ENCODE measurements around the gene EVA1B.

The EVA1B gene

DNA sequence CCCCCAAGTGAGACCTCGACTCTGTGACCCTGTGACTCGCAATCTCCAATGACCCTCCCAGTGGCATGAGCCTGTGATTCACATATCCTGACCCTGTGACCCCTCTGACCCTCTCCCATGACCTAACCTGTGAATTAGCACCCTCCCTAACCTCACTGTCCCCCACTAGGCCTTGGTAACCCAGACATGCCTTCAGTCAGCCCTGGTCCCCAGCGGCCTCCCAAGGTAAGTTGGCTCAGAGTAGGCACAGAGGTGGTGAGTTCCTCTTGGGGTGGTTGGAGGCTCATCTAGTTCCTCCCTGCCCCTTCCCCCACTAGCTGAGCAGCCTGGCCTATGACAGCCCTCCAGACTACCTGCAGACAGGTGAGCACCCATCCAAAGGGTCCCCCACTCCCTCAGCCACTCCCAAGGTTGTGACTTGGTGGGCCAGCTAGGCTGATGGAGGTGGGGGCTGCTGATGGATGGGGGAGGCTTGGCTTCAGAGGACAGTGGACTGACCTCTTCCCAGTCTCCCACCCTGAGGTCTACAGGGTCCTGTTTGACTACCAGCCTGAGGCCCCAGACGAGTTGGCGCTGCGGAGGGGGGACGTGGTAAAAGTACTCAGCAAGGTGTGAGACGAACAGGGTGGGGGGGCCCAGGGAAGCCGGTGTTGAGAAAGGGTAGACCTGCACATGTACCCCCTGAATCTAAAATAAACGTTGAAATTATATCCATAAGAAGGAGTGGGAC is 15.7 kb downstream of the EVA1B start:
- DNase-seq, result no peak

DNA sequence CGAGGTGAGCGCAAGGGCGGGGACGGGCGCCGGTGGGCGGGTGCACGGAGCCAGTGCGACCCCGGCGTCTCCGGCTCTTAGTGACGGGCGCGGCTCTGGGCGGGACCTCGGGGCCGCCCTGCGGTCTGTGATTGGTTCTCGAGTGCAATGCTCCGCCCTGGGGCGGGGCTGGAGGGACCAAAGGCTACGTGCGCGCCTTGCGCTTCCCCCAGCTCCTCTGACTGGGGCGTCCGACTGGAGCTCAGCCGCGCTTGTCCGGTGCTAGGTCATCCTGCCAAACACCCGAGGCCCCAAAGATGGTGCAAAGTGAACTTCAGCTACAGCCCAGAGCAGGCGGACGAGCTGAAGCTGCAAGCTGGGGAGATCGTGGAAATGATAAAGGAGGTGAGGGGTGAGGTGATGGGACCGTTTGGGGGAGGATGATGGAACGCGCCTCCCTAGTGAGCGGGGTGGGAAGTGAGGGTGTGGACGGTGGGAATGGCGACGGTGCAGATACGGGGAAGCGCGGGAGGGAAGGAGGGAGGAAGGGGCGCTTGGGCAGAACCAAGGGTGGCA is 16.5 kb downstream of the EVA1B start:
- DNase-seq, result peak; percentile 93

DNA sequence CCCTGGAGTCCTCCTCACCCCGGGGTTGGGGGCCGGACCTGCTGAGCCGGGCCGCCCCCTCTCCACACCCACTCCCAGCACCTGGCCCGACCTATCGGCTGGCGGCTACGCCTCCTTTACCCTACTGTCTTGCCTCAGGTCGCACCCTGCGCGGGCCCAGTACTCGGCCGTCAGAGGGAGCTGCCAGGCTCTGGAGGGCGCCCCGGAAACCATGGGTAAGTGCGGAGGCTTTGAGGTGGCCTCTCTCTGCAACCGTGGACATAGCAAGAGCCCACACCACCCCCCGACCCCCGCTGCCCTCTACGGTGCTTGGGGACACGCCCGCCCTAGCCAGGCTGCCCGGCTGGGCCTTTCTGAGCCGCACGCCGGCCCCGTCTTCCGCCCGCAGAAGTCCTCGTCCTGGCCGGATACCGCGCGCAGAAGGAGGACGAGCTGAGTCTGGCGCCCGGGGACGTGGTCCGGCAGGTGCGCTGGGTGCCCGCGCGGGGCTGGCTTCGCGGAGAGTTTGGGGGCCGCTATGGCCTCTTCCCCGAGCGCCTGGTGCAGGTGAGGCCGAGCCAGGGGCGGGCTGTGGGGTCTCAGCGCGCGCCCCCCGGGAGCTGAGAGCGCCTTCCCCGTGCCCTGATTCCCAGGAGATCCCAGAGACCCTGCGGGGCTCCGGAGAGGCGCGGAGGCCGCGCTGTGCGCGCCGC is 17.1 kb downstream of the EVA1B start, which contains the start of gene SH3D21:
TSS of gene SH3D21 (plus strand) at position 159 of the 692 bp plus-strand sequence. CDS start at position 212, 53 bp downstream.
- DNase-seq, result peak; percentile 56

DNA sequence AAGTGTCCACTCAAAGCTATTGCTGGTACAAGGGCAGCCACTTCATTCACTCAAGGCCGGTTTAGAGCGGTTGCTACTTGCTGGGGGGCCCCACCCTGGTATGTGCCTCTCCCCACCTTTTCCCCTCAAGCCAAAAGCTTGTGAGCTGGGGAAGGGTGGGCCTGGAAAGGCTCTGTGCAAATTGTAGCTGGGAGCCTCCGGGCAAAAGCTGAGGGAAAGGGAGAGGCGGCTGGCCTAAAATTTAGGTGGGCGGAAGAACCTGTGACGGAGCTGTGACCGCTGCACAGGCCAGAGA is 17.6 kb downstream of the EVA1B start:
- DNase-seq, result no peak

DNA sequence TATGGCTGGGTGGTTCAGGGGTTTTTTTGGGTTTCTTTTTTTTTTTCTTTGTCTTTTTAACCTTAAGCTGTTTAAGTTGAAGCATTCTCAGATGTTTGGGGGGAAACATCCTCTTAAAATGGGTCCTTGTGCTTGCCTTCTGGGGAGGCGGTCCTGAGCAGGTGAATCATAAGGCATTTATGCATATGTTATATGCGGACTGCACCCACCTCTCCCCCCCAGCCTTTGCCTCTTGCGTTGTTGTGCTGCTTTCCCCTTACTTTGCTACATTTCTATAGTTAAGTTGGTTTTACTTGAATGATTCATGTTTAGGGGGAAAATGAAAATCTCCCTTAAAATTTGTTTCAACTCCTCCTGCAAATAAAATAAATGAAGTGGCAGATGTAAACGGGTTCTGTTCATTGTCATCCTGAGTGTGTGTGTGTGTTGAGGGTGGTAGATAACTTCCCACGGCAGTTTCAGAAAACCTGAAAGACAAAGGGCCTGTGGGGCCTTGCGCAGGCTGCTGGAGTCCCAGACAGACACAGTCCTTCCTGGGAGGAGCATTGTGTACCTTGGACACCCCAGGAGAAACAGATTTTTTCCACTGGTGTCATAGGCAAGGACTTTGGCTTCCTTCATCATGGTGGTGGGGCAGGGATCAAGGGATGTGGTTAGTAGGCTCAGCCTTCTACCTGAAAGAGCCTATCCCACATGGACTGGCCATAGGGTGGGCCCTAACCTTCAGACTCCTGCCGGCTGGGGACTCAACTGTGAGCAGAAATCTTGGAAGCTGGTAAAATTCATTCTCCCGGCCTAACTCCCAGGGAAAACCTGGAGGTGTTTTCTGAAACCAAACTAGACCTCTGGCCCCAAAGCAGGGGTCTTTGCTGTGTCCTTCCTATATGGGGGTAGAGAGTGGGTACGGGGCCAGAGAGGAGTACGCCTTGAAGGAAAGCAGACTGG is 18.2 kb downstream of the EVA1B start:
- peak; percentile 55 for DNase-seq

DNA sequence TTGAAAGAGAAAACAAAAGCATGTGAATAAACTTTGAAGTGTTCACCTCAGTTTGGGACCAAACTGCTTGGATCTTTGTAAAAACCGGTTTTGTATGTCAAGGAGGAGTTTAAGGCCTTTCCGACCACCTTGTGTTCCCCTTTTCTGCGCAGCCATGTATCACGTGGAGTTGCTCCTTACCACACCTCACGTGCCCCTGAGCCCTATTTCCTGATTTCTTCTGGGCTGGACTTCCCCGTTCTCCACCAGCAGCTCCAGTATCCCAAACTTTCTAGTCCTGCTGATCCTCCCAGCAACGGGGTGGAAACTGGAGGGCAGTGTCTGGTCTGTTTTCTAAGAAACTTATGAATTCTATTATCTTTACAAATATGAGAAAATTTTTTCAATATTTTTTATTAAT is 18.9 kb downstream of the EVA1B start:
- DNase-seq, result no peak

DNA sequence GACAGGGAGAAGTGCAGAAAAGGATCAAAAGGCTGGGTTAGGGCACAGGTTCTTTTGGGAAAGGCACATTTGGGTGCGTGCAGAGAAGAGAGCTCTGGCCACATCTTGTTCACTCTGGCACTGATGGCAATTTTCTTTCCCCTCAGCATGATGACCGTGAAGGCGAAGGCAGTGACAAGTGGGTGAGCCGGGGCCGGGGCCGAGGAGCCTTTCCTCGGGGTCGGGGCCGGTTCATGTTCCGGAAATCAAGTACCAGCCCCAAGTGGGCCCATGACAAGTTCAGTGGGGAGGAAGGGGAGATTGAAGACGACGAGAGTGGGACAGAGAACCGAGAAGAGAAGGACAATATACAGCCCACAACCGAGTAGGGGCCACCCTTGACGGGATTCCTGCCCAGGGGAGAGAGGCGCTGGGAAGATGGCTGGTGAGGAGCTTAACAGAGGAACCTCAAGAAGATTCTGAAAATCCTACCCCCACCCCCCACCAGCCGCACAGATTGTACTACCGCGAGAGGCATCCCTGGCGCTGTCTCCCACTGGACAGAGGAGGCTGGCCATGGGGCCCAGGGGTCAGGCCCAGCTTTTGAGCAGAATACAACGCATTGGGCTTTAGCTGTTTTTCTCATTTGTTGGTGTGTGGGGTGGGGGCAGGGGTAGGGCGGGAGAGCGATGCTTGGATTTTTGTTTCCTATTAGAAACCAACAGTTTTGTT is 19.6 kb downstream of the EVA1B start:
- no peak for DNase-seq

DNA sequence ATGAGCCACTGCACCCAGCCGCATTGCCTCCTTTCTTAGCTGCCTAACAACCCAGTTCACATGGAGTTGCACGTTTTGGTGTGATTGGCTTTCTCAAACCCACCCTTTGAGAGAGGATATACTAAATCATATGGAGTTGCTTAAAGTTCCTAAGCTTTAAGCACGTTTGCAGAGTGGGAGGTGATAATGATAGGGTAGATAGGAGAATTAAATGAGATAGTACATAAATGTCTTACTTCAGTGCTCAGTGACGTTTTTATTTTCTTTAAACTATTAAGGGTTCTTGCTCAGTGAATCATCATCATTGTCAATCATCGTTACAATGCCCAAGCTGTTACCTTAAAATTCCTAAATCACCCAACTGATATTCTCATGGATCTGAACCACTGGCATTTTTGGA is 20.2 kb downstream of the EVA1B start:
- no peak for DNase-seq

DNA sequence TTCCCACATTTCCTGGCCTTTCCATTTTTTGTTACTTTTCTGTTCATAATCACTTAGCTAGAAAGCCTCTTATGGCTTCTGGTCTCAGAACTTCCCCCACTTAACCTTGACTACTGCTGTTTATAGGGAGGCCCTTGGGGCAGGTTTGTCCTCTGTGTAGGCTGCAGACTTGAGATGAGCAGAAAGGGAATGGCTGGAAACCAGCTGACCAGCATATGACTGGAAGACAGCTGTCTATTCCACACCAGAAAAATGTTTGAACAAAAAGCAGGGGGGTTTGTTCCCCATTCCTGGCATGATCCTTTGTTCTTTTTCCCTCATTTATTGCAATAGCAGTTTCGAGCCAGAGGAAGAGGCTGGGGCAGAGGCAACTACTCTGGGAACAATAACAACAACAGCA is 22.2 kb downstream of the EVA1B start:
- no peak for DNase-seq

DNA sequence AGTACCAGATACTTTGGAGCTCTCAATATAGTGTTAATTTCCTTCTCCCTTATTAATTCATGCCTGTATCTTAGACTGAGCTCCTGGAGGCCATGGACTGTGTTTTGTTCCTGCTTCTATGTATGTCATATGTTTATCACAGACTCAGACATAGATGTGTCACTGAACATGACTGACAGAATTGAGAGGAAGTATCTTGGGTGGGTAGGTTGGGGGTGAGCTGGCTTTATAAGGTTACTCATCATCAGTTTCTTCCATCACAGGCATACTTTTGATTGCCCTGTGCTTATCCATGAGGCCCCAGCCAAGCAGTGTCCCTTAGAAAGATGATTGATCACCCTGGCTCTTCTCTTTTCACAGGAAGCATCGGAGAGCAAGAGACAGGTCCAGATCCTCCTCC is 22.9 kb downstream of the EVA1B start:
- no peak for DNase-seq

DNA sequence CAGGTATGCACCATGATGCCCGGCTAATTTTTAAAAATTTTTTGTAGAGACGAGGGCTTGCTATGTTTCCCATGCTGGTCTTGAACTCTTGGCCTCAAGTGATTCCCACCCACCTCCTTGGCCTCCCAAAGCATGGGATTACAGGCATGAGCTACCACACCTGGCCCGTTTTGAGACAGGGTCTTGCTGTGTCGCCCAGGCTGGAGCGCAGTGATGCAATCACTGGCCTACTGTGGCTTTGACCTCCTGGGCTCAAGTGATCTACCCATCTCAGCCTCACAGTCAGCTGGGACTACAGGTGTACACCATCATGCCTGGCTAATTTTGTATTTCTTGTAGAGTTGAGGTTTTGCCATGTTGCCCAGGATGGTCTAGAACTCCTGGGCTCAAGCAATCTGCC is 24.8 kb downstream of the EVA1B start:
- no peak for DNase-seq

DNA sequence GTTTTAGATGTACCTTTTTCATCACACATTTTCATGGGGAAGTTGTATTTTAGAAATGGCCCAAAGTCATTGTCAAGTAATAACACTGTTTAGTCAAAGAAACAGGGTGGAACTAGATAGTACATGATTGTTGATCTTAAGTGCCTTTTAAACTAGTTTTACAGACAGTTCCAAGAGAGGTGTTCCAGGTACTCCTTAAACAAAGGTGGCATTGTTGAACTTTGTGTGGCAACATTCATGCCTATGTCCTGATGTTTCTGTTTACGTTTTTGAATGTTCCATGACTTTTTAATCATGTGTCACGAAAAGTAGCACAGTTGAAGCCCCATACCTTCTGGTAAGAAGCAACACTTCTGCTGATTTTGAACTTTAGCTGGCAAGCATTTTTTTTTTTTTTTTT is 26.4 kb downstream of the EVA1B start:
- no peak for DNase-seq

DNA sequence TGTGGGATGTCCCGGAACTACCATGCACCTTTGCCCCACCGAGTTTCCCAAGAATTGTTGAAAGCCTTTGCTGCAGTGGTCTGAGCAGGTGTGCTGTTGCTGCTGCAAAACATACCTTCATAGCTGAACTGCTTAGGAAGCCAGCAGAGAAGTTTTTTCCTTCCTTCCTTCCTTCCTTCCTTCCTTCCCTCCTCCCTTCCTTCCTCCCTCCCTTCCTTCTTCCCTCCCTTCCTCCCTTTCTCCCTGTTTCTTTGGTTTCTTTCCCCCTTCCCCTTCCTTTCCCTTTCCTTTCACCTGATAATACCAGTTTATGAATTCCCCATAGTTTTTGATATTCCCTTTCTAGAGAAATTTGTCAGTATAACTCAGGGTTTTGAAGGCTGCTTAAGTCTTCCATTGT is 28.1 kb downstream of the EVA1B start:
- no peak for DNase-seq

DNA sequence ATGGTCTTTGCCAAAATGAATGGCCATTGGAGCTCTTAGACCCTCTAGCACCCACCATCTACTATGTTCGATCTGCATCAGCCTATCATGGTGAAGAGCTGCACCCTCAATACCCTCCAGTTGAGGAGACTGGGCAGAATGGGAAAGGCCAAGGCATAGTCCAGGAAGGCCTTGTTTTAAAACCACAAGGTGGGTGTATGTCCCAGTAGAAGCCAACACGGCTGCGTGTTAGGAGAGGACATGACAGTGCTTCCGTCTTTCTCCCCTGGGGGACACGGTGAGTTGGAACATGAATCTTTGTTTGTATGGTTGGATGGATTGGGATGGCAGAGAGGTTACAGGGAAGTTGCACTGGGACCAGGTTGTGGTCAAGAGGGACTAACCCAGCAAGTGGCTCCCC is 35.9 kb downstream of the EVA1B start:
- no peak for DNase-seq

DNA sequence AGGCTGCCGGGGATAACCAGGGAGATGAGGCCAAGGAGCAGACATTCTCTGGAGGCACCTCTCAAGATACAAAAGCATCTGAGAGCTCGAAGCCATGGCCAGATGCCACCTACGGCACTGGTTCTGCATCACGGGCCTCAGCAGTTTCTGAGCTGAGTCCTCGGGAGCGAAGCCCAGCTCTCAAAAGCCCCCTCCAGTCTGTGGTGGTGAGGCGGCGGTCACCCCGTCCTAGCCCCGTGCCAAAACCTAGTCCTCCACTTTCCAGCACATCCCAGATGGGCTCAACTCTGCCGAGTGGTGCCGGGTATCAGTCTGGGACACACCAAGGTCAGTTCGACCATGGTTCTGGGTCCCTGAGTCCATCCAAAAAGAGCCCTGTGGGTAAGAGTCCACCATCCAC is 36.6 kb downstream of the EVA1B start:
- no peak for DNase-seq

DNA sequence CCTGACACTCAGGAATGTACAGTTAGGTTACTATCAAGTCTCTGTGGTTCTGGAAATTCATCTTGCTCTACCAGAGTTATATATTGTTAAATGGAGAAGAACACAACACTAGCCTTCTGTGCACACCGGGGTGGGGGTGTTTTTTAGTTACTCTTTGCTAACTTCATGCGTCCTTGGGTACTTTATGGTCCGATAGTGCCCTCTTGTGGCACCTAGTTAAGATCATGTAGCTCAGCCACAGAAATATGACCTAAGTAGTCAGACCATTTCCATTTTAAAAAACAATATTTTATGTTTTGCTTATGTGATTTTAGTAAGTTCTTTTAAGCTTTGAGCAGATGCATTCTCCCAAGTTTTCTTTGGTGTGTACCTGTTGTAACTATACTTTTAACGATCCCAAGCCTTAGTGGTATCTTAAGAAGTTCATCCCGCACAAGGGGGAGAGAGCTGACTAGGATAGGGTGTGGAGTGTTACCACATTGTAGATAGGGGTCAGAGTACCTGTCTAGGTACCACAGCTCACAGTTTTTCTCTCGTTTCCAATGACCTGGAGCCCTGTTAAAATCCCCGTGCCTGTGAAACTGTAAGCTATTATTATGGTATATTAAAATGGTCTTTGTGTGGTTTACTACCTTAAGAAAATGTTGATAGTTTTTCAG is 37.9 kb downstream of the EVA1B start:
- peak; percentile 55 for DNase-seq

DNA sequence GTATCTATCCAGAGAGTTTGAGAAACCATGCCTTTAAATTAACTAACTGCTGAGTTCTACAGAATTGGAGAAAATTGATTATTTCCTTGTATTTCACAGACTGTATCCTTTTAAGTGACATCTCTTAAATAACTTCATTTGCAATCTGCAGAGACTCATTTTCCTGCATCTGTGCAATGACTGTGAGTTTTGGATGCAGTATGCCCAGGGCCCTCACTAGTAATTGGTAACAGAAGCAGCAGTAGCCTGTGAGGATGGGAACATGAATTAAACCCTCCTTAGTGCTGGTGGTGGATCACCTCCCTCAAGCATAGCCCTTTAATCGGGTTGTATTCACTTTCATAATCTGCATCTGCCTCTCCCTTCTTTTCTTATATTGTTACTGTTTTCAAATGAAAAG is 38.9 kb downstream of the EVA1B start:
- DNase-seq, result no peak

DNA sequence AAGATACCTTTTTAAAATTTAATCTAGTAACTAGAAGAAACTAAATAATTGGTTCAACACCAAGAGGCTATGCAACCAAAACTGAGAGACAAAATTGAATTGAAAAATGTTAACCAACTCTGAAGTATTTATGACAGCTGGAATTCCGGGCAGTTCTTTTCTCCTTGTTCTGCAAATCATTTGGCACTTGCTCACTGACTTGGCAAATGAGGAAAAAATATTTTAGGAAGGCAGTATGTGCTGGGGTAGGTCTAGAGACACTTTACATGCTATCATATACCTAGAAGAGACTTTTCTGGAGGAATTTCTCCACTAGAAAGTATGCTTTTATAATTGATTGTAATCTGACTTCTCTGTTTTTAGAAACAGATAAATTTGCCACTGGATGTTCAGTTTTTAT is 39.4 kb downstream of the EVA1B start:
- DNase-seq, result no peak

DNA sequence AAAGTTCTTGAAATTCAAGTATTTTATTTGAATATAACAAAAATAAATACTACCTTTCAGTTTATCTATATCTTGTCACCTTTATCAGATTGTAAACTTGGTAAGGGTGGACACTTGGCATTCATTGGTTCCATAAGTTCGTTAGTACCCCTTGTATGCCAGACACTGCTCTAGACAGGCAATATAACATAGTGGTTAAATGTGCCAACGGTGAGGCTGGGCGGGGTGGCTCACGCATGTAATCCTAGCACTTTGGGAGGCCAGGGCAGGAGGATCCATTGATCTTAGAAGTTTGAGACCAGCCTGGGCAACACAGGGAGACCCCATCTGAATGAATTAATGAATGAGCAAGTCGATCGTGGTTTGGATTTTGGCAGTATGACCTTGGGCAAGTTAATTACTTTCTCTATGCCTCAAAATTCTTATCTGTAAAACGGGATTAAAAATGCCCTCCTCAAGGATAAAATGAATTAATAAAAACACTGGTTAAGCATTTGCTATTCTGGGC is 43.6 kb downstream of the EVA1B start:
- DNase-seq, result no peak

DNA sequence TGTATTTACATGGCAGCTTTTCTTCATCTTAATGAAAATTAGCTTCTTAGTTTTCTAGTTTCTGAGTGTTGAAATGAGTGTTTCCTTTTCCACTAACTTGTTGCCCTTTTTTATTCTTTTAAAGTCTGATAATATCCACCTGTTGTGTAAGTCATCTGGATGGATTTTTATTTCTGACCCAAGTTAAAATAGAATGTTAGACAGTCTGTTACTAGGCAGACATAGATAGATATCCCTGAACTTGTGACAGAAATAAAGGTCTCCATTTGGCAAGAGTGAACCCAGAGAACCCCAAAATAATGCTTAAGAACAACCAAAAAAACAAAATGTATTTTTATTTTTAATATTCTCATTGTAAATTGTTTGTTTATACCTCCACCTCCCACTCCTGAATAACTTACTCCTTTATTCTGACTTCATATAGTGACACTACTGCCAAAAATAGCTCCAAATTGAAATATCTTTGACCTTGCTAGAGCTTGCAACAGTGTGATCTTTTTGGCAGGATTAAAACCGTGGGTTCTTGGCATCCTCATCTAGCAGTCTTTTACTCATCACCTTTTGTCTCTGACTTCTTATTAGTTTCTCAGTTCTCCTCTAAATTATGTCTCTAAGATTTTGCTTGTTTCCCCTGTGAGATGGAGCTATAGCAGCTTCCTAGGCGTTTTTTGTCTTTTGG is 44.2 kb downstream of the EVA1B start:
- no peak for DNase-seq

DNA sequence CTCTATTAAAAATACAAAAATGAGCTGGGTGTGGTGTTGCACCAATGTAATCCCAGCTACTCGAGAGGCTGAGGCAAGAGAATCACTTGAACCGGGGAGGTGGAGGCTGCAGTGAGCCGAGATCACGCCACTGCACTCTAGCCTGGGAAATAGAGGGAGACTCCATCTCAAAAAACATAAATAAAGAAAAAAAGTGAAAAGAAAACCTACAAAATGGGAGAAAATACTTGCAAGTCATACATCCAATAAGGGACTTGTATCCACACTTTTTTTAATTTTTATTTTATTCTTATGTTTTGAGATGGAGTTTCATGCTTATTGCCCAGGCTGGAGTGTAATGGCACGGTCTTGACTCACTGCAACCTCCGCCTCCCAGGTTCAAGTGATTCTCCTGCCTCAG is 46.8 kb downstream of the EVA1B start:
- DNase-seq, result no peak
